IPS-15b (cell line): Measurements from ENCODE around the gene CD34.

Source experiments
- H3K27me3 ChIP-seq: one replicate; pipeline ENCODE4 v1.6.1; 2013; ENCODE audit warnings: low read length; ENCODE audit not compliant: control insufficient read depth, insufficient read depth
- H3K36me3 ChIP-seq: one replicate; pipeline ENCODE4 v1.6.1; 2013; ENCODE audit warnings: low read length; ENCODE audit not compliant: control insufficient read depth, insufficient read depth
- H3K4me1 ChIP-seq: one replicate; pipeline ENCODE4 v1.6.1; 2013; ENCODE audit warnings: mild to moderate bottlenecking, low read length; ENCODE audit not compliant: control insufficient read depth, insufficient read depth
- H3K4me3 ChIP-seq: one replicate; pipeline ENCODE4 v1.5.1; 2013; ENCODE audit warnings: low read depth, low read length
- H3K9ac ChIP-seq: one replicate; pipeline ENCODE4 v1.6.1; 2013; ENCODE audit warnings: low read depth, mild to moderate bottlenecking, low read length
- H3K9me3 ChIP-seq: one replicate; pipeline ENCODE4 v1.6.1; 2013; ENCODE audit warnings: mild to moderate bottlenecking, low read length; ENCODE audit not compliant: control insufficient read depth, insufficient read depth

CD34 gene

GRCh38 chr1:207833956-207834660 is 76.8 kb downstream of the CD34 start:
- Histone ChIP-seq H3K4me1 (no peaks in the 10 kb centered on the region), H3K9me3 (no peaks in the 10 kb centered on the region), H3K4me3 (no peak overlapping the region), H3K9ac (no peak overlapping the region), H3K36me3 (no peaks in the 10 kb centered on the region), H3K27me3 (no peaks in the 10 kb centered on the region)

GRCh38 chr1:207833381-207833780 is 77.5 kb downstream of the CD34 start:
- Histone ChIP-seq H3K4me1 (no peaks in the 10 kb centered on the region), H3K9me3 (no peaks in the 10 kb centered on the region), H3K36me3 (no peaks in the 10 kb centered on the region), H3K4me3 (no peak overlapping the region), H3K9ac (no peak overlapping the region), H3K27me3 (no peaks in the 10 kb centered on the region)

GRCh38 chr1:207832796-207833195 is 78.1 kb downstream of the CD34 start:
- Histone ChIP-seq H3K36me3 (no peaks in the 10 kb centered on the region), H3K4me1 (no peaks in the 10 kb centered on the region), H3K9me3 (no peaks in the 10 kb centered on the region), H3K4me3 (no peak overlapping the region), H3K27me3 (no peaks in the 10 kb centered on the region), H3K9ac (no peak overlapping the region)

GRCh38 chr1:207831517-207832327 is 79.2 kb downstream of the CD34 start:
- Histone ChIP-seq H3K9ac (no peak overlapping the region), H3K4me1 (no peaks in the 10 kb centered on the region), H3K9me3 (no peaks in the 10 kb centered on the region), H3K36me3 (no peaks in the 10 kb centered on the region), H3K27me3 (no peaks in the 10 kb centered on the region), H3K4me3 (no peak overlapping the region)
